Neural cell (in vitro differentiated cells): ENCODE data around the gene CDK6. TPM values are rescaled to one million over a fixed set of nuclear protein-coding genes. Genes with fewer than 3 reads are reported as not detected.
"Not testable (repeated sequence)": the region's sequence is repeated elsewhere in the genome, so short reads cannot be mapped to it uniquely, and the experiment has no call there.

Experiments
- H2AFZ ChIP-seq: fragments of 200-600, 300-800 bp; sonication (generic), shearing (Covaris generic); 2 replicates; pipeline ENCODE4 v1.6.0; 2014; ENCODE audit warnings: low read depth, mild to moderate bottlenecking, antibody characterized with exemption, low read length, moderate library complexity
- H3F3A ChIP-seq: fragments of 200-600 bp; shearing (Covaris generic); 2 replicates; pipeline ENCODE4 v1.6.1; 2016; ENCODE audit warnings: mild to moderate bottlenecking, moderate library complexity, mixed read lengths, antibody characterized with exemption, low read length; ENCODE audit not compliant: insufficient read depth, poor library complexity, severe bottlenecking
- H3K27ac ChIP-seq: fragments of 200-600, 300-800 bp; sonication (generic), shearing (Covaris generic); 2 replicates; pipeline ENCODE4 v1.5.1; 2014; ENCODE audit warnings: mild to moderate bottlenecking, low read length, moderate library complexity
- H3K27me3 ChIP-seq: fragments of 300-800, 200-600 bp; sonication (generic), shearing (Covaris generic); 2 replicates; pipeline ENCODE4 v1.6.0; 2014; ENCODE audit warnings: mild to moderate bottlenecking, low read depth, low read length, moderate library complexity; ENCODE audit not compliant: insufficient read depth
- H3K36me3 ChIP-seq: fragments of 300-800, 200-600 bp; sonication (generic), shearing (Covaris generic); 2 replicates; pipeline ENCODE4 v1.5.1; 2014; ENCODE audit warnings: mild to moderate bottlenecking, antibody characterized with exemption, low read length, moderate library complexity; ENCODE audit not compliant: insufficient read depth
- H3K4me2 ChIP-seq: fragments of 300-800, 200-600 bp; sonication (generic), shearing (Covaris generic); 2 replicates; pipeline ENCODE4 v1.6.0; 2014; ENCODE audit warnings: mild to moderate bottlenecking, low read length
- H3K4me3 ChIP-seq: fragments of 300-800, 200-600 bp; sonication (generic), shearing (Covaris generic); 2 replicates; pipeline ENCODE4 v1.5.1; 2014; ENCODE audit warnings: mild to moderate bottlenecking, low read length, moderate library complexity
- H3K79me2 ChIP-seq: fragments of 200-600 bp; shearing (Covaris generic); replicated peaks from 2 replicates; pipeline ENCODE4 v1.6.0; 2014; ENCODE audit warnings: mild to moderate bottlenecking, low read length, moderate library complexity; ENCODE audit not compliant: insufficient read depth
- H3K9ac ChIP-seq: fragments of 300-800, 200-600 bp; sonication (generic), shearing (Covaris generic); 2 replicates; pipeline ENCODE4 v1.6.1; 2016; ENCODE audit warnings: mild to moderate bottlenecking, low read length, mixed read lengths
- H3K9me2 ChIP-seq: fragments of 200-600 bp; shearing (Covaris generic); 2 replicates; pipeline ENCODE4 v1.6.1; 2016; ENCODE audit warnings: mild to moderate bottlenecking, low read length, mixed read lengths; ENCODE audit not compliant: insufficient read depth
- H3K9me3 ChIP-seq: fragments of 200-600, 300-800 bp; sonication (generic), shearing (Covaris generic); 2 replicates; pipeline ENCODE4 v1.6.1; 2016; ENCODE audit warnings: mild to moderate bottlenecking, mixed run types, low read length, moderate library complexity, mixed read lengths
- H4K20me1 ChIP-seq: fragments of 200-600 bp; shearing (Covaris generic); 2 replicates; pipeline ENCODE4 v1.6.1; 2016; ENCODE audit warnings: mild to moderate bottlenecking, mixed run types; ENCODE audit not compliant: insufficient read depth
- CTCF ChIP-seq: fragments of 450-650 bp; IDR thresholded peaks from 2 replicates; pipeline ENCODE4 v1.5.1; 2014; ENCODE audit warnings: antibody characterized with exemption, mild to moderate bottlenecking, moderate library complexity; ENCODE audit not compliant: poor library complexity, severe bottlenecking
- EP300 ChIP-seq: fragments of 450-650 bp; conservative IDR thresholded peaks from 2 replicates; pipeline ENCODE4 v1.6.1; 2014; ENCODE audit warnings: antibody characterized with exemption, mild to moderate bottlenecking, moderate library complexity; ENCODE audit not compliant: poor library complexity, severe bottlenecking
- EZH2 ChIP-seq: fragments of 200-600, 300-800 bp; shearing (Covaris generic), sonication (generic); IDR thresholded peaks from 2 replicates; pipeline ENCODE4 v1.6.1; 2014; ENCODE audit warnings: antibody characterized with exemption, low read length, borderline replicate concordance, mild to moderate bottlenecking; ENCODE audit not compliant: insufficient read depth, poor library complexity, severe bottlenecking
- MXI1 ChIP-seq: fragments of 450-650 bp; conservative IDR thresholded peaks from 2 replicates; pipeline ENCODE4 v1.6.1; 2014; ENCODE audit warnings: antibody characterized with exemption, mild to moderate bottlenecking; ENCODE audit not compliant: poor library complexity, severe bottlenecking
- POLR2AphosphoS5 ChIP-seq: IDR thresholded peaks from 2 replicates; pipeline ENCODE4 v1.6.1; 2012
- RAD21 ChIP-seq: fragments of 450-650 bp; conservative IDR thresholded peaks from 2 replicates; pipeline ENCODE4 v1.6.1; 2014; ENCODE audit warnings: antibody characterized with exemption, mild to moderate bottlenecking, moderate library complexity
- REST ChIP-seq: IDR thresholded peaks from 2 replicates; pipeline ENCODE4 v1.6.1; 2012; ENCODE audit warnings: borderline replicate concordance
- SMC3 ChIP-seq: fragments of 450-650 bp; conservative IDR thresholded peaks from 2 replicates; pipeline ENCODE4 v1.6.1; 2014; ENCODE audit warnings: antibody characterized with exemption, mild to moderate bottlenecking, moderate library complexity; ENCODE audit not compliant: poor library complexity
- TAF1 ChIP-seq: IDR thresholded peaks from 2 replicates; pipeline ENCODE4 v1.6.1; 2012; ENCODE audit warnings: low read depth
- polyA plus RNA-seq: library from polyadenylated mRNA; depleted of rRNA; stranded (reverse); fragments of >200 nt; gene quantifications from 2 replicates; pipeline ENCODE4 v1.2.3, GENCODE V29; 2014

Gene CDK6
- polyA plus RNA-seq, 1 donor from 2014 or later, result 4.1 TPM

GRCh38 chr7:92872701-92873100 is 36.3 kb upstream of the CDK6 start:
- H2AFZ ChIP-seq, result no peak overlapping the region
- H3K9me2 ChIP-seq, result no peaks in the 10 kb centered on the region
- no peak overlapping the region for H3K9ac ChIP-seq
- no peaks in the 10 kb centered on the region for H3K27me3 ChIP-seq
- TF ChIP-seq SMC3 (no peak), MXI1 (no peak), CTCF (no peak), EZH2 (no peak), EP300 (no peak), RAD21 (no peak), POLR2AphosphoS5 (no peak), TAF1 (no peak), REST (no peak)
- no peak overlapping the region for H3K4me2 ChIP-seq
- H3K79me2 ChIP-seq, result no peaks in the 10 kb centered on the region
- no peak overlapping the region for H3K4me3 ChIP-seq
- H3K36me3 ChIP-seq, result no peaks in the 10 kb centered on the region
- no peaks in the 10 kb centered on the region for H3F3A ChIP-seq
- peaks cover 5% of the 10 kb centered on the region for H3K9me3 ChIP-seq
- H3K27ac ChIP-seq, result peak overlapping the region; percentile 23
- no peaks in the 10 kb centered on the region for H4K20me1 ChIP-seq

DNA sequence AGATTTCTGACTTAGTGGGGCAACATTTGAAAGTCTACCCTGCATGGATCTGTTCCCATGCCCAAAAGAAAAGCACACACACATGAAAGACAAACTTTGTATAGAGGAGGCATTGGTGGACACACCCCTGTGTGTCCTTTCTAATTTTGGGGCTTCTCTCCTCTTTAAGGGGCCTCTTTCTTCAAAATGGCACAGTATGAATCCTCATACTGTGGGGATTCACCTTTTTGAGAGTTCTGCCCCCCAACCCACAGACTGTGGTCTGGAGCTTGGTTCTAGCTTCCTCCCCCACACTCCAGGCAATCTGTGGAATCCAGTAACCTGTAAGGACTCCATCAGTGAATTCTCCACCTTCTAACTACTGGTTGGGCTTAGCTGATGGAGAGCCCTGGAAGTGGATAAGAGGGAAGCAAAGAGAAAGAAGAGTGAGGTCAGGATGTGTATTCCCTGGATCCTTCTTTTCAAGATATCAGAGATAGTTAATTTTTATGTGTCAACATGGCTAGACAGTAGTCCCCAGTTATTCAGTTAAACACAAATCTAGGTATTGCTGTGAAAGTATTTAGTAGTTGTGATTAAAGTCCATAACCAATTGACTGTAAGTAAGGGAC is 32.4 kb upstream of the CDK6 start:
- Histone ChIP-seq H3K4me2 (no peak overlapping the region), H3K36me3 (no peaks in the 10 kb centered on the region), H3K9ac (no peak overlapping the region), H3K27me3 (no peaks in the 10 kb centered on the region), H3K4me3 (no peak overlapping the region), H3K79me2 (no peaks in the 10 kb centered on the region), H3K9me3 (peaks cover 5% of the 10 kb centered on the region), H2AFZ (no peak overlapping the region), H3F3A (no peaks in the 10 kb centered on the region), H4K20me1 (no peaks in the 10 kb centered on the region), H3K27ac (no peak overlapping the region), H3K9me2 (no peaks in the 10 kb centered on the region)
- TF ChIP-seq SMC3 (no peak), CTCF (no peak), EZH2 (no peak), TAF1 (no peak), POLR2AphosphoS5 (no peak)

- not testable (repeated sequence) for H2AFZ ChIP-seq
Measured at GRCh38 chr7:92864169-92864568, 27.8 kb upstream of the CDK6 start.

More at GRCh38 chr7:92864169-92864568, 27.8 kb upstream of the CDK6 start:
- H4K20me1 ChIP-seq, H3K9me3 ChIP-seq, H3K9ac ChIP-seq, H3K36me3 ChIP-seq, H3K9me2 ChIP-seq, H3K4me3 ChIP-seq, H3K4me2 ChIP-seq, H3K27ac ChIP-seq, H3K27me3 ChIP-seq, H3K79me2 ChIP-seq, H3F3A ChIP-seq: not testable (repeated sequence)
